GM12878 (cell line): Measurements from ENCODE around the gene TEX10. TPM values are rescaled to one million over a fixed set of nuclear protein-coding genes. Genes with fewer than 3 reads are reported as not detected.

Experiments
- ATAC-seq: fragments of 200-7000 bp; cut with Tn5 transposase; 3 replicates; pipeline ENCODE4 v1.9.1; 2020; ENCODE audit warnings: mild to moderate bottlenecking, moderate library complexity
- BruUV-seq: library from RNA; stranded (reverse); fragments of 400-500 nt; replicated peaks from 2 replicates; lab custom pipeline; 2021; lab: Mats Ljungman, UMichigan
- CTCF ChIA-PET: fragments of 300-600 bp; sonication (Branson Sonifier 250); formaldehyde crosslinking; extraction: SDS; loops from one replicate; lab custom pipeline; 2021; ENCODE audit warnings: inconsistent platforms; lab: Yijun Ruan, JAX
- POLR2A ChIA-PET: fragments of 350-600 bp; formaldehyde crosslinking; extraction: SDS; loops from one replicate; lab custom pipeline; 2021; ENCODE audit warnings: inconsistent platforms; lab: Charles Lee
- RAD21 ChIA-PET: fragments of 300-600 bp; sonication (Branson Sonifier 250); formaldehyde crosslinking; loops from one replicate; lab custom pipeline; 2023; ENCODE audit warnings: antibody characterized with exemption; ENCODE audit not compliant: unreplicated experiment; lab: Charles Lee
- SMC1A ChIA-PET: fragments of 300-600 bp; sonication (Branson Sonifier 250); formaldehyde crosslinking; loops from one replicate; lab custom pipeline; 2023; ENCODE audit not compliant: unreplicated experiment, uncharacterized antibody; lab: Charles Lee
- DNase-seq: peaks from one replicate; pipeline ENCODE4 v3.0.0-alpha.2; 2011; ENCODE audit warnings: low read depth, low spot score
- FAIRE-seq: peaks from 3 replicates; lab custom pipeline; 2011; peaks lifted over from hg19 to GRCh38; lab: Jason Lieb, UNC
- H2AFZ ChIP-seq: 2 replicates; pipeline ENCODE4 v1.6.0; 2011; ENCODE audit warnings: low read depth, low read length, control low read depth; ENCODE audit not compliant: control insufficient read depth
- H3K27ac ChIP-seq: 2 replicates; pipeline ENCODE4 v1.5.1; 2011; ENCODE audit warnings: control low read depth; ENCODE audit not compliant: control insufficient read depth, insufficient read depth
- H3K27me3 ChIP-seq, 2 experiments: replicated peaks in 1 of 2; 2 replicates each; pipeline versions ENCODE4 v1.6.0 to v1.6.1; 2011; ENCODE audit warnings: low read length in 1 of 2; ENCODE audit not compliant: control insufficient read depth in 2 of 2, insufficient read depth in 2 of 2
- H3K36me3 ChIP-seq, 2 experiments: 2 replicates each; pipeline ENCODE4 v1.5.1; 2011; ENCODE audit warnings: low read length in 1 of 2; ENCODE audit not compliant: control insufficient read depth in 2 of 2, insufficient read depth in 2 of 2
- H3K4me1 ChIP-seq: 2 replicates; pipeline ENCODE4 v1.6.1; 2011; ENCODE audit warnings: mild to moderate bottlenecking, low read length, moderate library complexity, mixed read lengths; ENCODE audit not compliant: control insufficient read depth, insufficient read depth
- H3K4me2 ChIP-seq: 2 replicates; pipeline ENCODE4 v1.6.0; 2011; ENCODE audit warnings: control low read depth; ENCODE audit not compliant: control insufficient read depth, insufficient read depth
- H3K4me3 ChIP-seq: fragments of 200-600 bp; sonication (generic); 2 replicates; pipeline ENCODE4 v1.5.1; 2016
- H3K79me2 ChIP-seq: 2 replicates; pipeline ENCODE4 v1.6.0; 2011; ENCODE audit warnings: low read length; ENCODE audit not compliant: control insufficient read depth, insufficient read depth
- H3K9ac ChIP-seq: 2 replicates; pipeline ENCODE4 v1.8.0; 2011; ENCODE audit warnings: low read length, control low read depth, mixed read lengths; ENCODE audit not compliant: control insufficient read depth, insufficient read depth
- H3K9me3 ChIP-seq: replicated peaks from 3 replicates; pipeline ENCODE4 v1.5.1; 2011; ENCODE audit warnings: mild to moderate bottlenecking, low read length; ENCODE audit not compliant: control insufficient read depth, insufficient read depth
- H4K20me1 ChIP-seq: 2 replicates; pipeline ENCODE4 v1.6.0; 2011; ENCODE audit not compliant: control insufficient read depth, insufficient read depth
- ATF3 ChIP-seq: IDR thresholded peaks from 2 replicates; pipeline ENCODE4 v1.6.1; 2011; ENCODE audit warnings: low read depth, mild to moderate bottlenecking, low read length, moderate library complexity, borderline replicate concordance; ENCODE audit errors: extremely low read depth
- BCL3 ChIP-seq: IDR thresholded peaks from 2 replicates; pipeline ENCODE4 v1.6.1; 2011; ENCODE audit warnings: borderline replicate concordance, low read depth, mild to moderate bottlenecking, moderate library complexity, low read length; ENCODE audit not compliant: insufficient read depth, poor library complexity, severe bottlenecking
- ELK1 ChIP-seq: IDR thresholded peaks from 2 replicates; pipeline ENCODE4 v1.6.1; 2012; ENCODE audit warnings: low read depth, low read length, improper control_type of control experiment
- IKZF2 ChIP-seq, 2 experiments: fragments of 450-650 bp; IDR thresholded peaks; 2 replicates each; pipeline ENCODE4 v1.6.1; 2017; ENCODE audit warnings: mild to moderate bottlenecking in 2 of 2, moderate library complexity in 2 of 2
- IRF5 ChIP-seq: fragments of 450-650 bp; IDR thresholded peaks from 2 replicates; pipeline ENCODE4 v1.6.1; 2017; ENCODE audit warnings: borderline replicate concordance
- JUNB ChIP-seq: IDR thresholded peaks from 2 replicates; pipeline ENCODE4 v1.6.1; 2016; ENCODE audit warnings: antibody characterized with exemption, mild to moderate bottlenecking
- MAX ChIP-seq: IDR thresholded peaks from 2 replicates; pipeline ENCODE4 v1.6.1; 2012; ENCODE audit warnings: low read depth, low read length, improper control_type of control experiment
- NFIC ChIP-seq: IDR thresholded peaks from 2 replicates; pipeline ENCODE4 v1.6.1; 2012; ENCODE audit warnings: low read depth, mild to moderate bottlenecking, inconsistent platforms, low read length, moderate library complexity
- NFXL1 ChIP-seq: fragments of 450-650 bp; IDR thresholded peaks from 2 replicates; pipeline ENCODE4 v1.6.1; 2017; ENCODE audit warnings: antibody characterized with exemption, mild to moderate bottlenecking, borderline replicate concordance
- POLR2AphosphoS2 ChIP-seq: IDR thresholded peaks from 2 replicates; pipeline ENCODE4 v1.6.1; 2011; ENCODE audit warnings: low read depth, mild to moderate bottlenecking, low read length, improper control_type of control experiment, moderate library complexity
- RFX5 ChIP-seq: IDR thresholded peaks from 2 replicates; pipeline ENCODE4 v1.6.1; 2011; ENCODE audit warnings: low read depth, low read length, improper control_type of control experiment
- STAT1 ChIP-seq: fragments of 450-650 bp; conservative IDR thresholded peaks from 2 replicates; pipeline ENCODE4 v1.6.1; 2014; ENCODE audit warnings: antibody characterized with exemption, mild to moderate bottlenecking
- ZBTB40 ChIP-seq: fragments of 450-650 bp; IDR thresholded peaks from 2 replicates; pipeline ENCODE4 v1.6.1; 2016; ENCODE audit warnings: mild to moderate bottlenecking, moderate library complexity, borderline replicate concordance
- WGBS: methylation state at CpG from one replicate; pipeline ENCODE4 v1.1.6; 2016; ENCODE audit warnings: low lambda C conversion rate; ENCODE audit not compliant: insufficient replicate concordance, insufficient coverage; ENCODE audit errors: missing lambda C conversion rate; 5-methylcytosine and 5-hydroxymethylcytosine counted together
- in situ Hi-C: fragments of 300-500 bp; cut with MboI; formaldehyde crosslinking; loops from 9 replicates; pipeline ENCODE4 v1.14.3; 2018; ENCODE audit warnings: mixed read lengths
- intact Hi-C: fragments of 100-400 bp; cut with micrococcal nuclease; formaldehyde crosslinking; loops from one replicate; pipeline ENCODE4 v1.14.2; 2022; ENCODE audit not compliant: unreplicated experiment
- polyA plus RNA-seq, 11 experiments: library from polyadenylated mRNA; depleted of rRNA in 4 of 11; unstranded in 6 of 11; stranded (reverse) in 5 of 11; fragments of >200 nt; fragmentation: Nextera tagmentation in 4 of 11; fragmentation: Illumina TruSeq in 1 of 11; extraction: Ambion mirVana in 4 of 11; extraction: Trizol in 1 of 11; gene quantifications; 1 replicate in 1 of 11; 2 replicates in 10 of 11; pipeline versions ENCODE4 v1.2.1 to v1.2.3, GENCODE V29; 2011 to 2016; ENCODE audit warnings: inconsistent platforms in 2 of 11, missing spikeins in 2 of 11, low read depth in 1 of 11
- total RNA-seq, 4 experiments: library from RNA; depleted of rRNA in 3 of 4; stranded (reverse); fragments of >200 nt in 3 of 4; fragmentation: Illumina TruSeq in 1 of 4; extraction: Trizol in 1 of 4; gene quantifications; 2 replicates each; pipeline versions ENCODE4 v1.2.1 to v1.2.3, GENCODE V29; 2013 to 2021

TEX10 gene
- total and polyA plus RNA-seq, 10 of the 15 experiments (the other 5 are each of a cell fraction or from before 2014, with no cell fraction given) = 17.4 to 46.6 (median 36.2) TPM

- ChIA-PET SMC1A (interaction anchor here (0.5 to 4.5 kb wide), 7 partner anchors 8 to 88 kb away, joined by 3 to 17 read pairs (median 4); no protein-coding TSS in a partner anchor), POLR2A (no interaction called here), RAD21 (interaction anchor here (0.8 to 1.2 kb wide), 3 partner anchors 57 to 1187 kb away, joined by 3 read pairs; no protein-coding TSS in a partner anchor), CTCF (interaction anchor here (0.7 to 3.9 kb wide), 7 partner anchors 9 to 79 kb away, joined by 3 to 29 read pairs (median 3); no protein-coding TSS in a partner anchor)
- no peak for DNase-seq
- Histone ChIP-seq H3K4me3 (peak overlapping the region; percentile 66), H2AFZ (no peak overlapping the region), H3K36me3 (peaks cover 0 to 9% of the 10 kb centered on the region in 2 experiments; a peak in 2 of 4 replicates), H4K20me1 (no peaks in the 10 kb centered on the region), H3K27me3 (no peaks in the 10 kb centered on the region), H3K9ac (no peak overlapping the region; the same call in 1 of the 2 replicates), H3K9me3 (no peaks in the 10 kb centered on the region), H3K4me1 (peaks cover 8% of the 10 kb centered on the region), H3K4me2 (peak overlapping the region; percentile 58), H3K27ac (peak overlapping the region; percentile 21; the same call in 1 of the 2 replicates), H3K79me2 (peaks cover 83% of the 10 kb centered on the region)
- intact Hi-C loops = loop anchor here (5.0 kb wide), 2 partner anchors 62 to 77 kb away; partner anchors contain the start of gene MSANTD3
- in situ Hi-C loops = no loop called here
- 100% methylated on average over 1 of the region's 1 CpG for WGBS
- ATAC-seq = peak; percentile 7
- no peak for FAIRE-seq
- TF ChIP-seq ZBTB40 = no peak
- no peak for TF ChIP-seq BCL3
- TF ChIP-seq NFXL1 = no peak
- TF ChIP-seq ELK1 = no peak
- no peak for TF ChIP-seq NFIC
- TF ChIP-seq MAX = no peak
- no peak for TF ChIP-seq ATF3
- TF ChIP-seq IKZF2 (IDR thresholded peaks at IDR 0.05) = no peak
- TF ChIP-seq STAT1 = no peak
- no peak for TF ChIP-seq IRF5
- no peak for TF ChIP-seq JUNB
- no peak for TF ChIP-seq RFX5
- no peak for TF ChIP-seq POLR2AphosphoS2
- BruUV-seq = TSS peak; percentile 57
Measured at GRCh38 chr9:100350188-100350587, 2.6 kb downstream of the TEX10 start.
